Measurements from ENCODE around the gene IL12RB1.

Gene IL12RB1

GRCh38 chr19:18086590-18087138, at the start of gene IL12RB1:
TSS of gene IL12RB1 (minus strand) at chr19:18086934. CDS start at chr19:18086823, 111 bp downstream.
- DNase-seq (ENCODE audit: low spot score), result peak; percentile 84

GRCh38 chr19:18135712-18136584, 49.2 kb upstream of the IL12RB1 start:
- no peak for DNase-seq (ENCODE audit: low spot score)

GRCh38 chr19:18131841-18132596, 45.3 kb upstream of the IL12RB1 start:
- no peak for DNase-seq (ENCODE audit: low spot score)

DNA sequence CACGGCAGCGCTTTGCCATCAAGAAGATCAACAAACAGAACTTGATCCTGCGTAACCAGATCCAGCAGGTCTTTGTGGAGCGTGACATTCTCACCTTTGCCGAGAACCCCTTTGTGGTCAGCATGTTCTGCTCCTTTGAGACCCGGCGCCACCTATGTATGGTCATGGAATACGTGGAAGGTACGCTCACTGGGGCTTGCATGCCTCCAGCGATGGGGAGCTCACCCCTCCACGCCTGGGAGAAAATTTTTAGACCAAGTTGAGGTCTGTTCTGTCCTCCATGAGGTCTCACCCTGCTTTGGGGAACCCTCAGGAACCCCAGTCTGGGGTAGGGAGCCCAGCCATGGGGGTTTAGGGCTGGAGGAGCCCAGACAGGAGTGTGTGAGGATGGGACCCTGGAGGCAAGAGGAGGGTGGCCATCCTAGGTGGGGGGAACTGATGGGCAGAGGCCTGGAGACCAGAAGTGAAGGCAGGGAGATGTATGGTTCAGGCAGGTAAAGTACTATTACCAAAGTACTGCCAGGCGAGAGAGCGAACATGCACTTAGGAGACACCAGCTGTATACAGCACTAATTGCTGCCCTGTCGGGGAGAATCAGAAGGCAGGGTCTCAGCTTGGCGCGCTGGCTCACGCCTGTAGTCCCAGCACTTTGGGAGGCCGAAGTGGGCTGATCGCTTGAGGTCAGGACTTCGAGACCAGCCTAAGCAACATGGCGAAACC, 43.9 kb upstream of the IL12RB1 start:
- no peak for DNase-seq (ENCODE audit: low spot score)

DNA sequence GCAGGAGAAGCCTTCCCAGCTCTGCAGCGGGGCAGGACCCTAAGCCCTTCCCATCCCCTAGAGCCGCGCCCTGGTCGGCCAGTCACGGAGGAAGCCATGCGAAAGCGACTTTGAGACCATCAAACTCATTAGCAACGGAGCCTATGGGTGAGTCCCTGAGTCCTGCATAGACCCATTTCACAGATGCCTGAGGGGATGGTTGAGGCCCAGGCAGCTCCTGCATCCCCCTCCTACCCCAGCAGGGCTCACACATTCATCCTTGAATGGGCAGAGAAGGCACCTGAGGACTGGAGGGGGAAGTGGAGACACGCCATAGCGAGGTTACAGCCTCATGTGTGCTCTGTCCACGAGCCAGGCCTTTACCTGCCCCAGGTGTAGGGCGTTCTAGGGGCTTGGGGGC, 42.1 kb upstream of the IL12RB1 start:
- no peak for DNase-seq (ENCODE audit: low spot score)

DNA sequence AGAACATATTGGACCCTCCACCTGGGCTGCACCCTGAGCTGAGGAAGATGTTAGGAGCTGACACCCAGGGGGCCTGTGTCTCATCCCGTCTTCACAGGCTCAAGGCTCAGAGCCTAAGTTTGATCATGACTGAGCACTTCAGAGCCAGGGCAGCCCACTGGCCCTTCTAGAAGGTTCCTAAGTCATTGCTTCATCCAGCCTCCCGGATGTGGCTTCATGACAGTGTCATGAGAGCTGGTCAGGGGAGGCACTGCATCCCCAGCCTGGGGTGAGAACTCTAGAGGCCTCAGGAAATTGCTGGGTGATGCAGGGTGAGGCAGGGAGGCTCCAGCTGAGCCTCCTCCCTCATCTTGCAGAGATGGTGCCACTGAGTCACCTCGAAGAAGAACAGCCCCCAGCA, 41.3 kb upstream of the IL12RB1 start:
- peak; percentile 35 for DNase-seq (ENCODE audit: low spot score)

GRCh38 chr19:18126097-18126496, 39.4 kb upstream of the IL12RB1 start:
- DNase-seq (ENCODE audit: low spot score), result no peak

DNA sequence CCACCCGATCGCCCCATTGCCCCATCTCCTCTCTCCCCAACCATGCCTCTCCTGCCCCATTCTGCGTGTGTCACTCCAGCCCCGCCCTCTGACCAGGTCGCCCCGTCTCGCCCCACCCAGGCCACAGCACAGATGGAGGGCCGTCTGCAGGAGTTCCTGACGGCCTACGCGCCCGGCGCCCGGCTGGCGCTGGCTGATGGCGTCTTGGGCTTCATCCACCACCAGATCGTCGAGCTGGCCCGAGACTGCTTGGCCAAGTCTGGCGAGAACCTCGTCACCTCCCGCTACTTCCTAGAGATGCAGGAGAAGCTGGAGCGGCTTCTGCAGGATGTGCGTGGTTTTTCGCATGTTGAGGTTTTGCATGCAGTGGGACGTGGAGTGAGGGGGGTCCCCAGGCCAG, 37.1 kb upstream of the IL12RB1 start:
- no peak for DNase-seq (ENCODE audit: low spot score)

DNA sequence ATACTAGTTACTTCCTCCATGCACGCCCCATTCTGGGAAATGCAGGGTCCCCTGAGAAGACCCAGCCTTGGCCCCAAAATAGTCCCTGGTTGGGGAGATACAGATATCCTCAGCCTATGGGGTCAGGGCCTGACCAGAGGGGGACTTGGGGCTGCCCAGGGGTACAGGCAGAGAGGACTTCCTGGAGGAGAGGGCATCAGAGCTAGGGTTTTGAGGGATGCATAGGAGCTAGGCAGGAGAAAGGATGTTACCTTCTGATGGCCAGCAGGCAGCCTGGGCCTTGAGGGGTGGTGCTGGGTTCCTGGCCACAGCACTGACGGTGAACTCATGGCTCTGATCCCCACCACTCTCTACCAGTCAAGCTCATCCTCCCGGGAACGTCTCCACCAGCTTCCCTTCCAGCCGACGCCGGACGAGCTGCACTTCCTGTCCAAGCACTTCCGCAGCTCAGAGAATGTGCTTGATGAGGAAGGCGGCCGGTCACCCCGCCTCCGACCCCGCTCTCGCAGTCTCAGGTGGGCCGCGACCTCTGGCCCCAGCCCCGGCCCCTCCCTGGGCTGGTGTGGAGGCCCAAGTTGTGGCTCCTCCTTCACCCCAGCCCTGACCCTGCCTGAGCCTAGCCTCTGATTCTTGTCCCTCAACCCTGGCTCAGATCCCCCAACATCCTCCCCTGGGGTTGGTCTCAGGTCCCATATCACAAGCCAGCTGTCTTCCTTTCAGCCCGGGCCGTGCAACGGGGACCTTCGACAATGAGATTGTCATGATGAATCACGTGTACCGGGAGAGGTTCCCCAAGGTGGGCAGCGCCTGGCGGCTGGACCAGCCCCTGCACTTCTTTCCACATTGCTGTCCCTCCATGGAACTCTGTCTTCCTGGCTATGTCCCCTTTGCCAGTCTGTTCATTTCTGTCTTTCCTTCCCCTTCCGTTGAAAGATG, 36.4 kb upstream of the IL12RB1 start:
- DNase-seq (ENCODE audit: low spot score), result no peak

GRCh38 chr19:18122424-18122823, 35.7 kb upstream of the IL12RB1 start:
- DNase-seq (ENCODE audit: low spot score), result no peak

GRCh38 chr19:18121166-18121565, 34.4 kb upstream of the IL12RB1 start:
- DNase-seq (ENCODE audit: low spot score), result no peak

- DNase-seq (ENCODE audit: low spot score), result no peak
These were observed 33.4 kb upstream of the IL12RB1 start for GRCh38 chr19:18120127-18120526.

DNA sequence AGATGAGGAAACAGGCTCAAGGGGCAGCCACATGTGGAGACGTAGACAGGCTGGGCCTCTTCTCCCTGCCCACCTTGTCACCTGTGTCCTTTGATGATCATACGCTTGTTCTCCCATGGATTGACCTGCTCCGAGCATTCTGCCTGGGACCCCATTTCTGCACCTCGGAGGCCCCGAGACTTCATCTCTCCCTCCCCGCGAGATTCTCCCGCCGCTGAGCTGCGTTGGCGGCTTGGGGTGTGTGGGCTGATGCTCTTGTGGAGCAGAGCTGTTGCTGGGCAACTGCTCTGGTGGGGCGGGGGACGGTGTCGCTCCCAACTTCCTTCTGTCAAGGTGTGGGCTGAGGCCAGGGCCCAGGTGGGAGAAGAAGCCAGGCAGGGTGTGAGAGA, 33.0 kb upstream of the IL12RB1 start:
- DNase-seq (ENCODE audit: low spot score), result peak; percentile 56

DNA sequence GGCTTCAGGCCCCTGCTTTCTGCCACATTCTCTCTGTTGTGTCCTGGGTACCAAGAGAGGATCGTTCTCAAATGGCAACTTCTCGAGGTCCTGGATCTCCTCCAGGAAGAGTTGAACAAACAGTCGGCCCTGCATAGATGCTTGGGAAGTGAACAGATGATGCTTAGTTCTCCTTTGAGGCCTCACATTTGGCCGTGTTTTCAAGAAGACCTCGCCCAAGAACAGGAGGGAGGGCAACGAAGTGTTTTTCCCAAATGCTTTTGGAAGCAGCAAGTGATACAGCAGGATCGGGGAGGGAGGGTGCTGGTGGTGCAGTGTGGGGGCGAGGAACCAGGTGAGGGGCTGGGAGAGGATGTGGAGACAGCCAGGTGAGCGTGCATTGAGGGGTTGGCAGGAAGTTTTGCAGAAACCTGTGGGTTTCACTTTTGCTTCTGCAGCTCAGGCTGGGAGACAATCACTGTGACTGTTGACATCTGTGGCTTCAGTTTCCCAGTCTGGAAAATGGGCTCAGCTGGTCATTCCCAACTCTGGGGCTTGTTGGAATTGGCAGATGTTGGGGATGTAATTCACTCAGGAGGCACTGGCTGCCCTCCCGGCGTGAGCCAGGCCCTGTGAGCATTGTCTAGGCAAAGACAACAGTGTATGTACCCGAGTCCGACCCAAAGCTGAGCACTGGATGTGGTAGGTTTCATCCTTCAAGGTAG, 32.4 kb upstream of the IL12RB1 start:
- peak; percentile 50 for DNase-seq (ENCODE audit: low spot score)

GRCh38 chr19:18118420-18119012, 31.8 kb upstream of the IL12RB1 start:
- no peak for DNase-seq (ENCODE audit: low spot score)

GRCh38 chr19:18117692-18118378, 31.1 kb upstream of the IL12RB1 start:
- DNase-seq (ENCODE audit: low spot score), result peak; percentile 96

- no peak for DNase-seq (ENCODE audit: low spot score)
These were observed 30.6 kb upstream of the IL12RB1 start for GRCh38 chr19:18117364-18117691.

GRCh38 chr19:18114483-18114882, 27.7 kb upstream of the IL12RB1 start:
- no peak for DNase-seq (ENCODE audit: low spot score)

DNA sequence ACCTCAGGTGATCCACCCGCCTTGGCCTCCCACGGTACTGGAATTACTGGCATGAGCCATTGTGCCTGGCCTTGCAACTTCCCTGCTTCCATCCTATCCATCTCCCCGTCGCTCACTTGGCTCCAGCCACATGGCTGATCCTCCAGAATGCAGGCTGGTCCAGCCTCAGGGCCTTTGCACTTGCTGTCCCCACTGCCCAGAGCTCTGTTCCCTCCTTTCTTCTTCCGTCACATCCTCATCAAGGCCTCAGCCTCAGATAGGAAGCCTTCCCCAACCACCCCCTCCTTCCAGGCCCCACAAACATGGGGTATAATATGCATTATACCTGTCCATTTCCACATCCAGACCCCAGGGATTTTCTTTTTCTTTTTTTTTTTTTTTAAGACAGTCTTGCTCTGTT, 27.1 kb upstream of the IL12RB1 start:
- no peak for DNase-seq (ENCODE audit: low spot score)

Measured in activated CD4-positive, alpha-beta T cell treated with anti-CD3 and anti-CD28 coated beads, Interleukin-2, Interleukin-4, amounts not matched to agents 100 ng/mL and 50 ng/mL, durations not matched to agents 16 hours and 8 hours (primary cell).